HG02642 (cell line): ENCODE measurements around the gene NTPCR.
"Not testable (repeated sequence)": the region's sequence is repeated elsewhere in the genome, so short reads cannot be mapped to it uniquely, and the experiment has no call there.

Source experiments
- ATAC-seq: cut with Tn5 transposase; IDR thresholded peaks from one replicate; pipeline ENCODE4 v1.9.1; 2021; ENCODE audit warnings: mild to moderate bottlenecking; ENCODE audit not compliant: unreplicated experiment, poor library complexity

Gene NTPCR

GRCh38 chr1:232925421-232926220 is 24.8 kb upstream of the NTPCR start:
- no peak for ATAC-seq

DNA sequence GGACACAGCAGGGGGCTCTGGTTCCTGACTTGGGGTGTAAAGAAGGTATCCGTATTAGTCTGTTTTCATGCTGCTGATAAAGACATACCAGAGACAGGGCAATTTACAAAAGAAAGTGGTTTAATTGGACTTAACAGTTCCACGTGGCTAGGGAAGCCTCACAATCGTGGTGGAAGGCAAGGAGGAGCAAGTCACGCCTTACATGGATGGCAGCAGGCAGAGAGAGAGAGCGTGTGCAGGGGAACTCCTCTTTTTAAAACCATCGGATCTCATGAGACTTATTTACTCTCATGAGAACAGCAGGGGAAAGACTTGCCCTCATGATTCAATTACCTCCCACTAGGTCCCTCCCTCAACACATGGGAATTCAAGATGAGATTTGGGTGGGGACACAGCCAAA is 23.2 kb upstream of the NTPCR start:
- not testable (repeated sequence) for ATAC-seq

- no peak for ATAC-seq
These were observed 22.4 kb upstream of the NTPCR start for GRCh38 chr1:232927830-232928505.

DNA sequence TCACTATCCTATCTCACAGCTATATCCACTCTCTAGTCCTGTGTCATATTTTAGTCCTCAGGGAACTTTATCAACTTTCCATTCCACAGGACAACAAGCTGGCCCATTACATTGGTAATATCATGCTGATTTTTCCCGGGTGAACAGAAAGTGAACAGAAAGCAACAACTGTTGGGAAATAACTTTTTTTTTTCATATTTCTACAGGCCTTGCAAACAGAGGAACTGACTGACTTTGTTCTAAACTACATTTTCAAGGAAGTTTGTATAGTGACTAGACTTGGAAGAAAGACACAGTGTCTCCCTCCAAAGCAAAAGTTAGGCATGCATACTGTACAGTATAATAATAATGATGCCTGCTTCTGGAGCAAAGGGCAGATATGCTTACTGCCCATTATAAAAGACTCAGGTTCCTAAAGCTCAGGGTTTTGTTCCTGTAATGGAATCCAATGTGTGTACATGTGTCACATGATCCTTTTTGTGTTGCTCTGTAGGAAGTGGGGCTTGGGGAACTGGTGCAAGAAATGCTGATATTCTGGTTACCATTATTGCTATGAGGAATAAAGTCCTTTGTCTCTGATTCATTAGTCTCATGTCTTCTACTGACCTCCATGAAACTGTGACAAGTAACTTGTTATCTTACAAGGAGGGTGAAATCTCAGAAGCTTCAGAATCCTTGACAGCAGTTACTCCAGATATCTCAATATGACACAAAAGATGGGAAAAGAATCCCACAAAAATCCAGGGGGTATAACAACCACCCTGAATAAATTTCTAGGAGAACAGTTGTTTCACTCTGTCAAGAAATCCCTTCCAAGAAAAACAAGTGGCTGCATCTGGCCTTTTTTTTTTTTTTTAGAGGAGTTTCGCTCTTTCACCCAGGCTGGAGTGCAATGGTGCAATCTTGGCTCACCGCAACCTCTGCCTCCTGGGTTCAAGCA is 17.7 kb upstream of the NTPCR start:
- ATAC-seq, result no peak

- ATAC-seq, result no peak
These were observed 13.5 kb upstream of the NTPCR start for GRCh38 chr1:232936941-232937340.

- ATAC-seq, result no peak
These were observed 12.6 kb upstream of the NTPCR start for GRCh38 chr1:232937741-232938375.

- no peak for ATAC-seq
These were observed 11.5 kb upstream of the NTPCR start for GRCh38 chr1:232938926-232939325.

- no peak for ATAC-seq
These were observed 10.7 kb upstream of the NTPCR start for GRCh38 chr1:232939748-232940147.

DNA sequence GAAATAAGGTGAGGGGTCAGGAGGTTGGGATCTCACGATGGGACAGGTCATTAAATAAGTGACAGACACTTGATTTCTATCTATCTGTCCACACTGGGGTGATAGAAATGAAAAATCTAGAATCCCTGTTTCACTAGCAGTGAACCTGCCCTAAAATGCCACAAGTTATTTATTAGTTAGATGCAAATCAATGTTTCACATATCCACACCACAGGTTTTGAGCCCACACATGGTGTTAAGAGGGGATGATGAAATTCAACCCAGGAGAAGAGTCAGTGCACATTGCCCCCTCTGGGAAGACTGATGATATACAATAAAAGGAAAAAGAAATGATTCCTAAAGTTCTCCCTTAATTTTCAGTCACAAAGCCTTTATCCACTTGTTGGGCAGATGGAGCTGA is 10.1 kb upstream of the NTPCR start:
- peak; percentile 54 for ATAC-seq

DNA sequence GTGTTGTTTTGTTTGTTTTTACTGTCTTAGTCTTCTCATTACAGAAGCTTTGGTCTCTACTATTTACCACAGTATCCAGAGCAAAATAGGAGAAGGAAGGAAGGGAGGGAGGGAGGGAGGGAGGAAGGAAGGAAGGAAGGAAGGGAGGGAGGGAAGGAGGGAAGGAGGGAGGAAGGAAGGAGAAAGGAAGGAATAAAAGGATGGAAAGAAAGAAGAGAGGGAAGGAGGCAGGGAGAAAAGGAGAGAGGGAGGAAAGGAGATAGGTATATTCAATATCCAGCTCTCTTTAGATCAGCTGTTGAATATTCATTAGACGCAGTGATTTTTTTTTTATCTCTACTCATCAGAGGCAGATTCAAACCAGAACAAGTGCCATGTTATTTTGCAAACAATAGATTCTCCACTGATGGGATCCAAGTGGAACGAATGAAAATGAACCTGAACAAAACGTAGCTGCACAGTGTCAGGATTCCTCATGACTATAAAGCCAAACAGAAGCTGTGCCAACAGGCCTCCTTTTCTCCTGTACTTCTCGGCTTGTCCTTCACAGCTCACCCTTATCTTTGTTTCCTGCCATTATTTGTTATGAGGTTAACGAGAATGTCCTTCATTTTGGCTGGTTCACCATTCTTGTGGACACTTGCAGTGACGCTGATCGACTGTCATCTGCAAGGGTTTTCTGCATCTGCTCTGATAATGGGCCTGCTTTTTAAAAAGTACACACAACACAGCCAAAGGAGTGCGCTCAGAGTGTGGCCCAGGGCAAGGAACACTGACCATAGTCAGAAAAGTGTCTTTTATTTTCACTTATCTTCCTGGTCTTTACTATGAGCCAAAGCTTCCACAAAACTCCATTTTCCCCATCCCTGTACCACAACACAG is 7.8 kb upstream of the NTPCR start:
- ATAC-seq, result no peak

DNA sequence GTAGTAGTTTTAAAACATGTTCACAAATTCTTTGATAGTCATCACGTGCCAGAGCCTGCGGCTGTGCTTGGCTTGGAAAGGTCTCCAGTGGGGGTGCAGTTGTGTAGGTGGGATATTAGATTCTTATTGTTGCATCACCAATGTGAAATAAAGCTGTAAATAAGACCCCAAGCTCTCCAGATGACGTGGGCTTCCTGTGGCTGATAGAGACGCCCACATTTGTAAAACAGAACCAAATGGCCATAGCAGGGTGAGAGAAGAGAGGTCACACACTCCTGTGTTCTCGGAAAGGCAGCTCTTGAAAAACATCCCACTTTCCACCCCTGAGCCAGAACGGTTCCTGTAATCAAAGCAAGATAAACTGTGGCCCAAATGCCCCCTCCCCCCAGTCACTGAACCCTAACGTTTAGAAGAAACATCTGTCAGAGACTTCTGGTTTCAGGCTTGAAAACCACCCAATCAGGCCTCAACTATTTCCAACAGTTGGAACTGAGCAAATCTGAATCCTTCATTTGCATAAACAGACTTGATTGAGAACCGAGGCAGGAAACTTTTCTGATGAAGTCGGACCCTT is 6.6 kb upstream of the NTPCR start:
- ATAC-seq, result peak; percentile 65

GRCh38 chr1:232944347-232944746 is 6.1 kb upstream of the NTPCR start:
- ATAC-seq, result no peak

GRCh38 chr1:232949636-232950196 is 695 bp upstream of the NTPCR start:
- ATAC-seq, result no peak

DNA sequence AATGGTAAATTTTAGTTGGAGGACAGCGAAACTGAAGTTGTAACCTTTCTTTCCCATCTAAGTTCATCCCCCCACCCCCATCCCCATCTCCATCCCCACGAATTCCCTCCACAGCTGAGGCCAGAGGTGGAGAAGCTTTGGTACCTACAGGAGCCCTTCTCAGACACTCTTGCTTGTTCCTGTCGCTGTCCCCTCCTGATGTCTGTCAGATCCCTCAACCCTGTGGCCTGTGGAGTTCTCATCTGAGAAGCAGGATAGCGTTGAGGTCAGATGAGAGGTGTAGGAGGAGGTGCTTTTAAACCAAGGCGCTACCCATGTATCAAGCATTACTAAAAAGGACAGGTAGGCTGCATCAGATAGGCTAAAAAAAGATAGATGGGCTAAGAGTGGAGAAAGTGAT is 769 bp downstream of the NTPCR start:
- ATAC-seq, result peak; percentile 23

- no peak for ATAC-seq
These were observed 1.2 kb downstream of the NTPCR start for GRCh38 chr1:232951605-232952004.

DNA sequence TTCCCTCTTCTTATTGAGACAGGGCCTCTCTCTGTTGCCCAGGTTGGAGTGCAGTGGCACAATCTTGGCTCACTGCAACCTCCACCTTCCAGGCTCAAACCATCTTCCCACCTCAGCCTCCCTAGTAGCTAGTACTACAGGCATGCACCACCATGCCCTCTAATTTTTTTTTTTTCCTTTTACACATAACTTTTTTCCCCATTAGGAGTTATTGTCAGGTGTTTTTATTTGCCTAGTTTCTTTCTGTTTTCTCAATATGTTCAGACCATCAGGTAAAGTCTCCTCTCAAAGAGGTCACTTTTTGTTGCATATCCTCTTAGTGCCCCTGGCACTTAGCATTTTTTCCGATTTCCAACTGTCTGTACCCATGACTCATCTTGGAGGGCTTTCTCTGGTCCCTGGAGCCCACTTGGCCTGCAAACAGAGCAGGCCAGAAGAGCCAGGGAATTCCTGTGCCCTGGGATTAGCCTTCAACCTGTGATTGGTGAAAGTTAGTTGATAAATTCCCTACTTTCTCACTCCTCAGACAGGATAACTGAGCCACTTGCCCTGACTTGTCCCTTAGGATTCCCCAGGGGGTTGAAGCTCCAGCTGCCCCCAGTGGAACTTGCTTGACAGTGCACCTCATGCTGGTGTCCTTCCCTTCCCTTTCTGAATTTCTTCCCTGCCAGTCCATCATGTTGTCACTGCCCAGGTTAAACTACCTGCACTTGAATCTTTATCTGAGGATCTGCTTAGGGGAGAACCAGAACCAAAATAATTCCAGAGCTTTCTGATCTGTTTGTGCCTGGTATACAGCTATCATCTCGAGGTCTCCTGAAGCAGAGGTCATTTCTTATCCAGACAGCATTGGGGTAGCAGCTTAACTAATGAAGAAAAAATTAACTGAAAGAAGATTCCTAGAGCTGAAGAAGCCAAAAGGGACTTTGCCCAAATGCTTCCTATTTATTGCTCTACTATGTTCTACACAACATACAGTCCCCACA is 2.4 kb downstream of the NTPCR start:
- peak; percentile 63 for ATAC-seq

DNA sequence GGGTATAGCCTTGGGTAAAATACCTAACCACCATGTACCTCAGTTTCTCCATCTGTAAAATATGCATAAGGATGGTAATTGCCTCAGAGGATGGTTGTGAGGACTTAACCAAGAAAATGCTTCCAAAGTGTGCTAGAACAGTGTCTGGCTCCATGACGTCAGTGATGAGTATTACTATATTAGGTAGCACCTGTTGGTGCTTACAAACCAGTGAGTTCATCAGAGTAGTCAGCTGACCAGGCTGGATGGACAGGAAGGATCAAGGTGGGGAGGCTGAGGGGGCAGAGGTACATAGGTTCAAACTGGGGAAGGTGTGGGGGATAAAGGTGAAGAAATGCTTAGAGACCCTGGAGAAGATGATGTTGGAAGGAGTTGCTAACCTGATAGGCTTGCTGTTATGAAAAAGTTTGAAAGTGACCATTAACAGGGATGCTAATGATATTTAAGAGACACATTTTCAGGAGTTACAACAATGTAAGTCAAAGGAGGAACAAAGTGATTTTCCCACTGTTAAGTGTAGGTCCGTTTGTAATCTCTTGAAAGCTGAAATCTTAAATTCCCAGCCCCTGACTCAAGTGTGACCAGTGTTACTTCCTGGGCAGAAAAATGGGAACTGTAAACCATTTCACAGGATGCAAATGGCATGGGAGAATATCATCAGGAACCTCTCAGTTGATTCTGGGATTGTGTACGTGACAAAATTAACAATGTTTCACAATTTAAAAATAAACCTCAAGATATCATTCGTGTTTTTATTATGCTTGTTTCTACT is 4.4 kb downstream of the NTPCR start:
- no peak for ATAC-seq
